B cell (primary cell): ENCODE measurements around the gene SLC26A8.

Source experiments
- CTCF ChIP-seq: fragments of 200-600 bp; IDR thresholded peaks from one replicate; pipeline ENCODE4 v1.8.0; 2022; ENCODE audit warnings: antibody characterized with exemption, mild to moderate bottlenecking
- EZH2 ChIP-seq: IDR thresholded peaks from 2 replicates; pipeline ENCODE4 v1.6.1; 2012; ENCODE audit warnings: borderline replicate concordance, low read depth, mild to moderate bottlenecking, moderate library complexity, low read length; ENCODE audit not compliant: insufficient read depth, poor library complexity, severe bottlenecking

- no peak for TF ChIP-seq CTCF
- TF ChIP-seq EZH2: no peak
Observed at GRCh38 chr6:35922139-35922554, 102.3 kb downstream of the SLC26A8 start.
